HEK293 (cell line): Measurements from ENCODE around the gene LRRC74B.

Experiments
- CTCF ChIA-PET: fragments of 350-600 bp; formaldehyde crosslinking; extraction: SDS; loops from one replicate; lab custom pipeline; 2021; ENCODE audit warnings: antibody characterized with exemption; lab: Yijun Ruan, JAX
- POLR2A ChIA-PET: fragments of 300-600 bp; formaldehyde crosslinking; extraction: SDS; loops from one replicate; lab custom pipeline; 2020; ENCODE audit warnings: antibody characterized with exemption, inconsistent platforms; lab: Yijun Ruan, JAX
- H3K27ac ChIP-seq: fragments of 200-500 bp; sonication (Bioruptor generic); 2 replicates; pipeline ENCODE4 v1.5.1; 2014; ENCODE audit warnings: low read depth, low read length, control low read depth, inconsistent platforms; ENCODE audit errors: extremely low read depth
- H3K36me3 ChIP-seq, 2 experiments: fragments of 200-500 bp in 1 of 2; sonication (Bioruptor generic) in 1 of 2; 1 replicate in 1 of 2; 2 replicates in 1 of 2; pipeline ENCODE4 v1.5.1; 2014 to 2017; ENCODE audit warnings: inconsistent platforms in 2 of 2, low read length in 2 of 2; ENCODE audit not compliant: control insufficient read depth in 2 of 2, insufficient read depth in 1 of 2
- H3K4me1 ChIP-seq: fragments of 200-500 bp; sonication (Bioruptor generic); 2 replicates; pipeline ENCODE4 v1.5.1; 2014; ENCODE audit warnings: mild to moderate bottlenecking, low read length, inconsistent platforms; ENCODE audit not compliant: control insufficient read depth, insufficient read depth
- H3K4me3 ChIP-seq: 2 replicates; pipeline ENCODE4 v1.5.1; 2011; ENCODE audit warnings: low read depth, mild to moderate bottlenecking, control low read depth, low read length, moderate library complexity
- H3K9me3 ChIP-seq: fragments of 200-500 bp; sonication (Bioruptor generic); 2 replicates; pipeline ENCODE4 v1.5.1; 2014; ENCODE audit warnings: low read depth, low read length, inconsistent platforms; ENCODE audit not compliant: control insufficient read depth, insufficient read depth
- BCL6B ChIP-seq: fragments of 450-650 bp; formaldehyde crosslinking; IDR thresholded peaks from 2 replicates; pipeline ENCODE4 v1.5.1; 2017; ENCODE audit warnings: missing biosample characterization, missing genetic modification characterization
- CTCF ChIP-seq: fragments of 450-650 bp; formaldehyde crosslinking; IDR thresholded peaks from 2 replicates; pipeline ENCODE4 v1.5.1; 2016; ENCODE audit warnings: missing biosample characterization, missing genetic modification characterization
- GLI4 ChIP-seq: fragments of 450-650 bp; formaldehyde crosslinking; IDR thresholded peaks from 2 replicates; pipeline ENCODE4 v1.5.1; 2016; ENCODE audit warnings: missing biosample characterization, missing genetic modification characterization
- GLIS1 ChIP-seq: fragments of 450-650 bp; formaldehyde crosslinking; IDR thresholded peaks from 2 replicates; pipeline ENCODE4 v1.5.1; 2016; ENCODE audit warnings: missing biosample characterization, missing genetic modification characterization
- GLIS2 ChIP-seq: fragments of 450-650 bp; formaldehyde crosslinking; IDR thresholded peaks from 2 replicates; pipeline ENCODE4 v1.5.1; 2016; ENCODE audit warnings: missing biosample characterization, missing genetic modification characterization
- HIC1 ChIP-seq: fragments of 450-650 bp; formaldehyde crosslinking; IDR thresholded peaks from 2 replicates; pipeline ENCODE4 v1.5.1; 2016; ENCODE audit warnings: missing biosample characterization, missing genetic modification characterization
- HOXA7 ChIP-seq: sonication (generic); formaldehyde crosslinking; IDR thresholded peaks from 2 replicates; pipeline ENCODE4 v1.8.1; 2022; ENCODE audit warnings: missing genetic modification reagents, borderline replicate concordance
- KLF17 ChIP-seq: fragments of 450-650 bp; formaldehyde crosslinking; IDR thresholded peaks from 2 replicates; pipeline ENCODE4 v1.5.1; 2016; ENCODE audit warnings: missing biosample characterization, missing genetic modification characterization
- OVOL3 ChIP-seq: fragments of 450-650 bp; formaldehyde crosslinking; IDR thresholded peaks from 2 replicates; pipeline ENCODE4 v1.5.1; 2016; ENCODE audit warnings: missing biosample characterization, missing genetic modification characterization
- PRDM1 ChIP-seq: fragments of 450-650 bp; formaldehyde crosslinking; IDR thresholded peaks from 2 replicates; pipeline ENCODE4; 2016; ENCODE audit warnings: missing biosample characterization, missing genetic modification characterization
- ZFP69B ChIP-seq: fragments of 450-650 bp; formaldehyde crosslinking; IDR thresholded peaks from 2 replicates; pipeline ENCODE4 v1.5.1; 2016; ENCODE audit warnings: missing biosample characterization, missing genetic modification characterization
- ZIC2 ChIP-seq: fragments of 450-650 bp; formaldehyde crosslinking; IDR thresholded peaks from 2 replicates; pipeline ENCODE4 v1.5.1; 2016; ENCODE audit warnings: missing biosample characterization, missing genetic modification characterization
- ZNF148 ChIP-seq: fragments of 450-650 bp; formaldehyde crosslinking; IDR thresholded peaks from 2 replicates; pipeline ENCODE4 v1.5.0; 2017; ENCODE audit warnings: missing biosample characterization, missing genetic modification characterization, borderline replicate concordance
- ZNF202 ChIP-seq: fragments of 450-650 bp; formaldehyde crosslinking; IDR thresholded peaks from 2 replicates; pipeline ENCODE4 v1.5.1; 2016; ENCODE audit warnings: missing biosample characterization, missing genetic modification characterization, borderline replicate concordance
- ZNF223 ChIP-seq: fragments of 450-650 bp; formaldehyde crosslinking; IDR thresholded peaks from 2 replicates; pipeline ENCODE4 v1.5.1; 2016; ENCODE audit warnings: missing biosample characterization, missing genetic modification characterization
- ZNF274 ChIP-seq, 2 experiments: fragments of 200-500 bp in 1 of 2; fragments of 450-650 bp in 1 of 2; sonication (Bioruptor generic) in 1 of 2; formaldehyde crosslinking in 1 of 2; IDR thresholded peaks; 2 replicates each; pipeline versions ENCODE4 v1.5.1 to v1.6.1; 2014 to 2016; ENCODE audit warnings: borderline replicate concordance in 1 of 2, inconsistent platforms in 1 of 2, low read length in 1 of 2, missing biosample characterization in 1 of 2, missing genetic modification characterization in 1 of 2
- ZNF311 ChIP-seq: fragments of 450-650 bp; formaldehyde crosslinking; IDR thresholded peaks from 2 replicates; pipeline ENCODE4 v1.5.1; 2017; ENCODE audit warnings: missing biosample characterization, missing genetic modification characterization, borderline replicate concordance
- ZNF624 ChIP-seq: fragments of 450-650 bp; formaldehyde crosslinking; IDR thresholded peaks from 2 replicates; pipeline ENCODE4 v1.5.1; 2017; ENCODE audit warnings: missing biosample characterization, missing genetic modification characterization
- ZNF785 ChIP-seq: fragments of 450-650 bp; formaldehyde crosslinking; IDR thresholded peaks from 2 replicates; pipeline ENCODE4 v1.5.1; 2016; ENCODE audit warnings: missing biosample characterization, missing genetic modification characterization
- ZSCAN16 ChIP-seq: fragments of 450-650 bp; formaldehyde crosslinking; IDR thresholded peaks from 2 replicates; pipeline ENCODE4 v1.5.1; 2016; ENCODE audit warnings: missing biosample characterization, missing genetic modification characterization

The LRRC74B gene

GRCh38 chr22:21032868-21033688 is 12.7 kb upstream of the LRRC74B start:
- CTCF ChIA-PET = interaction anchor here (1.2 kb wide), 1 partner anchor 12 kb away, joined by 4 read pairs; no protein-coding TSS in a partner anchor
- no peaks in the 10 kb centered on the region for H3K4me1 ChIP-seq
- H3K36me3 ChIP-seq = no peaks in the 10 kb centered on the region
- H3K9me3 ChIP-seq = no peaks in the 10 kb centered on the region
- H3K4me3 ChIP-seq = no peak overlapping the region
- TF ChIP-seq BCL6B = no peak
- no peak for TF ChIP-seq ZNF274 (IDR thresholded peaks at IDR 0.05; ENCODE audit: low read length)
- TF ChIP-seq ZNF274 (tag by site-specific recombination; IDR thresholded peaks at IDR 0.05; ENCODE audit: borderline replicate concordance) = no peak
- no peak for TF ChIP-seq HOXA7
- TF ChIP-seq ZNF223 = no peak
- no peak for TF ChIP-seq ZFP69B (tag by site-specific recombination)
- no peak for TF ChIP-seq HIC1 (tag by site-specific recombination)
- TF ChIP-seq OVOL3 (tag by site-specific recombination) = no peak
- TF ChIP-seq GLIS2 (tag by site-specific recombination) = no peak
- no peak for TF ChIP-seq GLI4
- no peak for TF ChIP-seq ZSCAN16 (tag by site-specific recombination)
- POLR2A ChIA-PET = interaction anchor here (0.9 kb wide), 1 partner anchor 34 kb away, joined by 3 read pairs; no protein-coding TSS in a partner anchor
- no peak overlapping the region for H3K27ac ChIP-seq

- Histone ChIP-seq H3K9me3 (no peaks in the 10 kb centered on the region), H3K4me3 (no peak overlapping the region), H3K27ac (no peak overlapping the region), H3K36me3 (no peaks in the 10 kb centered on the region), H3K4me1 (no peaks in the 10 kb centered on the region)
- CTCF ChIA-PET = interaction anchor here (1.2 kb wide), 1 partner anchor 13 kb away, joined by 4 read pairs; no protein-coding TSS in a partner anchor
- TF ChIP-seq ZNF785 (tag by site-specific recombination) (no peak), GLIS1 (tag by site-specific recombination) (no peak), PRDM1 (no peak), BCL6B (no peak), ZNF624 (tag by site-specific recombination) (no peak), ZIC2 (no peak), ZFP69B (tag by site-specific recombination) (no peak)
- POLR2A ChIA-PET = no interaction called here
Observed at GRCh38 chr22:21033895-21034294, 11.9 kb upstream of the LRRC74B start.

- no peaks in the 10 kb centered on the region for H3K4me1 ChIP-seq
- H3K9me3 ChIP-seq = no peaks in the 10 kb centered on the region
- ChIA-PET POLR2A (no interaction called here), CTCF (interaction anchor here (1.3 kb wide), 1 partner anchor 11 kb away, joined by 3 read pairs; no protein-coding TSS in a partner anchor)
- H3K27ac ChIP-seq = no peak overlapping the region
- H3K36me3 ChIP-seq = no peaks in the 10 kb centered on the region
- no peak overlapping the region for H3K4me3 ChIP-seq
- no peak for TF ChIP-seq ZNF311 (tag by site-specific recombination)
- no peak for TF ChIP-seq ZNF148 (tag by site-specific recombination)
- no peak for TF ChIP-seq HOXA7
- no peak for TF ChIP-seq ZNF202 (tag by site-specific recombination)
- no peak for TF ChIP-seq CTCF (tag by site-specific recombination)
- no peak for TF ChIP-seq KLF17
Observed at GRCh38 chr22:21034989-21035388, 10.8 kb upstream of the LRRC74B start.
